ENCODE results near the gene TMEM72.
A peak's percentile ranks its signal among the peaks of the same experiment; 100 is the strongest.

Gene TMEM72

DNA sequence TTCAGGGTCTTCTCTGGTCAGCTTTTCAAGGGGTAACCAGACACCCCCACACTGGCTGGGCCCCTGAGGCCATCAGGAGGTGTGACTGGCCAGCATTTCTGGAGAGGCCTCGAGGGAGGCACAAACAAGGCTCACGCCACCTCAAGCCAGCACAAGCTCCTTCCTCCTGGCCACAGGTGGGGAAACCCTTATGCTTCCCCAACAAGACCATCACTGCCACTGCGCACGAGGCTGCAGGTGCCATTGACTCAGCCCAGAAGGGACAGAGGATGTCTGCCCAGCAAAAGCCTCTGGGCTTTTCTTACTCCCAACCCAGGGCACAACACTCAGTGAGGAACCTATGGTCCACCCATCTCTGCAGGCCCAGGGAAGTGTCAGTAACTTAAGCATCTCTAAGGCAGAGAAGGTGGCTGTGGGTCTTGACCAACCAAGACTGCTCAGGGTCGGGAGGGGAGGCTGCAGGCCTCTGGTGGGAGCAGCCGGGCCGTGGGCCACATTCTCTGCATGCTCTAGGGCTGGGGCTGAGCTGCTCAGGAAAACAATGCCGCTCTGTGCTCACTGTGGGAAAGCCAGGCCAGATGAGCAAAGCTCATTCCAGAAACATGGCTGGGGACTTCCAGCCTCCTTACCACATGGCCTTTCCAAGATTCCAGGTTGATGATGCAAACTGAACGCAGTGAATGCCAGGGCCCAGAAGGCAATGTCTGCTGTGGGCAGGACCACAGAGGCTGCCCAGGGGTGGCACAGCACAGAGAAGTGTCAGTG is 24.2 kb downstream of the TMEM72 start:
- no peak for DNase-seq

DNA sequence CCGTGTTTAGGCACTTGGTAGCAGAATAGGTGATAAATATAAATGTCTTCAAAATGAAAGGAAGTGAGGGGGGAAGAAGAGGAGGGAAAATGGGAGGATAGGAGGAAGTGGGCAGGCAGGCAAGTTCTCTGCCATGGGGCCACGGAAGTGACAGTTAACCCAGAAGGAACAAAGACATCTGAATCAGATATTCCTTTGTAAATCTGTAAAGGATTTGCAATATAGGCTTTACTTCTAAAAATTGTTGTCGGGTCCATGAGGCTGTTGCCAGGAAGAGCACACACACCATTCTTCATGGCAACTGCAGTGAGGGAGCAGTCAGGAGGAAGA is 24.8 kb downstream of the TMEM72 start:
- DNase-seq = no peak

DNA sequence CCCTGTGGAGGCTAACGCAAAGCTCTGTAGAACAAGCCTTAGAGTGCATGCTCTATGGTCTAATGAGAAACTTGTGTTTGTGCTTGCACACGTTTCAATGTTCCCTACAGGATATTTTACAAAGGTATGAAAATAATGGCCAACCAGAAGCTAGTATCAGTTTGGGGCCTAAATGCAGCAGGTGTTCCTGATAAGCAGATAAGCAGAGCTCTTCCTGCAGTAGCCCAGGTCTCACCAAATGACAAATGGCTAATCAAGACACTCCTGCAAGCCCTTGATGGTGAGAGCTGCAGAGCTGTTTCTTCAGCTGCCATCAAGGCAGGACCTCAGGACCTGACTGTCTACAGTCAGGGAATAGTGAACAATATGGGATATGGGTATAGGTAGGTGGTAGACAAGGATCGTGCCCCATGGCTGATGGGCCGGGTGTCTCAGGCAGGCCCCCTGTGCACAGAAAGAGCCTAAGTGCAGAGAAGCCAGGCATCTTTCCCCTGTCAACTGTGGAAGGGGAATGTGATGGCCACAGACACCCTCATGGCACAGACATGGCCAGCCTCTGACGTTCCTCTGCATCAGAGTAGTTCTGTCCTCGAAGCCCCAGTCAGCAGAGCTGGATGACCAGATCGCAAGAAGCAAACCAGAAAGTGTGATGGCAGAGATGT is 25.3 kb downstream of the TMEM72 start:
- no peak for DNase-seq

DNA sequence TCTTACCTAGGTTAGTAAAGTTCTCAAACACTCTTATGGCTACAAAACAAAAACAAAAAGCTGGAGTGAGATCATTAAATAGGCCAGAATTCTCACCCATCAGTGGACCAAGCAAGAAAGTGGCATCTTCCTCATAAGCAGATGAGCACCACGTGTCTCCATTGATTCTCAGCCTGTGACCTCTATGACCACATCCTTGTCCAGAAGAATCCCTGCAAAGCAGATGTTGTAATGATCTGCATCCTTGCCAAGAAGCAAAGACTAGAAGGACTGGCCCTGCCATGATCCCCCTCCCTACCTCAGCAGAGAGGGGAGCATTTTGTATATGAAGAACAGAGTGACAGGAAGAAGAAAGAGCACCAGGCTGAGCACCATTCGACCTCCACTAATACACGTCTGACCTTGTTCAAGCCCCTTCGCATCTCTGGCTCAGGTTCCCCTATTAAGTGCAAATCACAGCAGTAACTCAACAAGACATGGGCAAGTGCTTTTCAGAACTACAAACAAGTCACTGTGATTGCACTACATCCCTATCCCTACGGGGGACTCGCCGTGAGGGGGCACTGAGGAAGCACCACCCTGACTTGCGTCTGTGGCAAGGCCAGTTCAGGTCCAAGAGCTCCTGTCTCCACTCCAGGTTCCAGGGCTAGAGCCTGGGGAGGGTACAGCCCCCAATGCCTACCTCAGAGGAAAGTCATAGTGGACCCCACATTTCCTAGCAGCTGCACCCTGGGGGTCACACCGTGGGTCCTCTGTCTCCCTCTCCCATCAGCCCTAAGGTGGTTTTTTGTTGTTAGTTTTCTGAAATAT is 26.3 kb downstream of the TMEM72 start:
- DNase-seq = no peak

DNA sequence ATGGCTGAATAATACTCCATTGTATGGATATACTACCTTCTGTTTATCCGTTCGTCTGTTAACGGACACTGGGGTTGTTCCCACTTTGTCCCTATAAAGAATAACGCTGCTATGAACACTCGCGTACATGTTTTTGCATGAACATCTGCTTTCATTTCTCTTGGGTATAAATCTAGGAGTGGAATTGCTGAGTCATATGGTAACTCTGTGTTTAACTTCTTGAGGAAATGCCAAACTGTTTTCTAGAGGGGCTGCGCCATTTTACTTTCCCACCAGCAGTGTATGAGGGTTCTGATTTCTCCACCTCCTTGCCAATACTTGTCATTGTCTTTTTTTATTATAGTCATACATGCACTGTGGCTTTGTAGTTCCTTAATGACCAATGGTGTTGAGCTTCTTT is 27.8 kb downstream of the TMEM72 start:
- DNase-seq = no peak

DNA sequence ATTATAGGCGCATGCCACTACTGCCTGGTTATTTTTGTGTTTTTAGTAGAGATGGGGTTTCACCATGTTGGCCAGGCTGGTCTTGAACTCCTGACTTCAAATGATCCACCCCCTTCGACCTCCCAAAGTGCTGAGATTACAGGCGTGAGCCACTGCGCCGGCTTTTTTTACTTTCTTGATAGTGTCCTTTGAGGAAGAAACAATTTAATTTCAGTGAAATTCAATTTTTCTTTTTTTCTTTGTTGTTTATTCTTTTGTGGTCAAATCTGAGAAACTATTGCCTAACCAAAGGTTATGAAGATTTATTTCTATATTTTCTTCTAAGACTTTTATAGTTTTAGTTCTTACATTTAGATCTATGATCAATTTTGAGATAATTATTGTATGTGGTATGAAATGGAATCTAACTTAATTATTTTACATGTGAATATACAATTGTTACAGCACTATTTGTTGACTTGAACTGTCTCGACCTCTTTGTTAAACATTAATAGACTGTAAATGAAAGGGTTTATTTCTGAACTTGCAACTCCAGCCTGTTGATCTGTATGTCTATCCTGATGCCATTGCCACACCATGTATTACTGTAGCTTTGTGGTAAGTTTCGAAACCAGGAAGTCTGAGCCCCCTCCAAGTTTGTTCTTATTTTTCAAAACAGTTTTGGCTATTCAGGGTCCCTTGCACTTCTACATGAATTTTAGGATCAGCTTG is 28.7 kb downstream of the TMEM72 start:
- no peak for DNase-seq

DNA sequence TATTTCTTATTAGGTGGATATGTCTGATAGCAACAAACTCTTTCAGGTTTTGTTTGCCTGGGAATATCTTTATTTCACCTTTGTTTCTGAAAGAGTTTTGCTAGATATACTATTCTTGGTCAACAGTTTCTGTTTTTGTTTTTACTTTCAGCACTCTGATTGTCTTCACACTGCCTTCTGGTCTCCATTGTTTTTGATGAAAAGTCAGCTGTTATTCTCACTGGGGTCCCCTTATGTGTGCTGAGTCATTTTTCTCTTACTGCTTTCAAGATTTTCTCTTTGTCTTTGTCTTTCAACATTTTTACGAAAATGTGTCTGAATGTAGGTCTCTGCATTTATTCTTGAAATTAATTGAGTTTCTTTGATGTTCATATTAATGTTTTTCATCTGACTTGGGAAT is 33.2 kb downstream of the TMEM72 start:
- DNase-seq = no peak

DNA sequence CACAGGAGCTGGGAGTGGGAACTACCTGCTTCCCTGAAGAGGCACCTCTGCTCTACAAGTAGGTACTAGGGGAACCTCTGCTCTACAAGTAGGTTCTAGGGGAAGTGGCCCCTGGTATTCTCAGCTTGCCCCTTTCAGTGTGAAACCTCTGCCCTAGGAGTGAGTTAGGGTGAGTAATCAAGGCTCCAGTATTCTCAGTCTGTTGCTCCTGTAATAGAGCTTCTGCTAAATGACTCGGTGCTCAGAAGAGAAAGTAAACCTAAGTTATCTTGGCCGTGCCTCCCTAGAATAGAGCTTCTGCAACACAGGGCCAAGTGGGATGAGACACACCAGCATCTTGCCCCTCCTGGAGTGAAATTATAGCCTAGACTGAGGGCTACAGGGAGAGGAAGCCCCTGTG is 35.1 kb downstream of the TMEM72 start:
- no peak for DNase-seq

DNA sequence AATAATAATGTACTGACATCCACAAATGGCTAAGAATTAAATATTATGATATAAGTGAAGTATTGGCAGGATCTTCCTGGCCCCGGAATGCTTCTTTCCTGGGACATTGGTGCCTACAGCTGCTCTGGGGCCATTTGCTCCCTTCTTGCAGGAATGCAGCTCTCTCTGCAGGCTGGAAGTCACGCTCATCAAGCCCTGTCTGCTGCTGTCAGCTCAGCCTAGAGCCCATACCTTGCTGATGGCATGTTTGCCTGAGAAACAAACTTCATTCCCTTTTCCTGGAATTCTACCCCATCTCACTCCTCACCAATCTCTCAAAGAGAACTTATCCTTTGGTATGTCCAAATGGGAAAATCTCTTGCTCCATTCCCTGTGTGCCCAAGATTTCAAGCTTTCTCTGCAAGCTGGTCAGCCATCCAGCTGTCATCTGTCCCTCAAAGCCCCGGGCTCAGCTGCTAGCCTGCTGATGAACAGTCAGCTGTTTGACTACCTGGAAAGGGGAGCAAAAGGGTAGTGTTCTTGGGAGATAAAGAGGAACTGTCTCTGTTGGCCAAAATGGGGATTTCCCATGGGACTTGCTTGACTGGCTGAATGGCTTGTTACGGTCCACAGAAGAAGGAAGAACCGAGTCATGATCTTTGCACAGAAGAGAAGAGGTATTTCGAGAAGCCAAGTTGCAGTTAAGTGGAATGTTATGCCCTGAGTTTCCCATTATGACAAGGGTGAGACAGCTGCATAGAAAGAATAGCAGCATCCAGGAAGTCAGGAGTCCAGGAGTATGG is 36.4 kb downstream of the TMEM72 start:
- DNase-seq = peak; percentile 51

DNA sequence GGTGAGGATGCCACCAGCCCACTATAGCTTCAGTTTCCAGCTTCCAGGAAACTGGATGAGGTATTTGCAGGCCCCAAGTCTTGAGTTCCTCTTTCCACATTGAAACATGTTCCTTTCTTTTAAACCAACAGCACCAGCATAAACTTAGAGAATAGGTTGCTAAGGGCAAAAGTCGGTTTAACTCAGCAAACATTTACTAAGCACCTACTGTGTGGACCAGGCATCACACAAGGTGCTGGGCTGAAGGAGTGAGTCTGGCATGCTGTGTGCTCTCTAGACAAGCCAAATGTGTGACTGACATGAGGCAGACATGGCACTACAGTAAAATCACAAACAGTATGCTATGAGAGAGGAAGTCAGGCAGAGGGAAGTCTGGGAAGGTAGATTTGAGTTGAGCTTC is 37.5 kb downstream of the TMEM72 start:
- DNase-seq = no peak

DNA sequence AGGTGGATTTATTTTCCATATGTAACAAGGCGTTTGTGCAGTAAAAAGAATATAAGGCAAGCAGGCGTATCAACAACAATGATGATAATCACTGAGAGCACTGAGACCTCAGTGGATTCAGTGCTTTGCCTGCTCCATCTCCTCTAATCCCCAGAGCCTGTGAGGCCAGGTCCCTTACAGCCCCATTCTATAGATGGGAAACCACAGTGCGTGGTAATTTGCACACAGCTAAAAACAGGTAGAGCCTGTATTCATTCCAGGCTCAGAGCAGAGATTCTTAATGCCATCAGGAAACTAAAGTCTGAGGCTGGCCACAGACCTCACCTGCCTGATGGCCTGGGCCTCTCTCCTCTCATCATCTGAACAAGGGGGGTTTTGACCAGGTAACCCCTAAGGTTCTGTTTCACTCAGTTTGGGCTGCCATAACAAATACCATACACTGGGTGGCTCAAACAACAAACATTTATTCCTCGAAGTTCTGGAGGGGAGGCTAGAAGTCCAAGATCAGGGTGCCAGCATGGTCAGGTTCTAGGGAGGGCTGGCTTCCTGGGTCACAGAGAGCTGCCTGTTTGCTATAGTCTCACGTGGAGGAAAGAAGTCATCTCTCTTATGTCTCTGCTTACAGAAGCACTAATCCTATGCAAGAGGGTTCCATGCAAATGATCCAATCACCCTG is 38.1 kb downstream of the TMEM72 start:
- no peak for DNase-seq

DNA sequence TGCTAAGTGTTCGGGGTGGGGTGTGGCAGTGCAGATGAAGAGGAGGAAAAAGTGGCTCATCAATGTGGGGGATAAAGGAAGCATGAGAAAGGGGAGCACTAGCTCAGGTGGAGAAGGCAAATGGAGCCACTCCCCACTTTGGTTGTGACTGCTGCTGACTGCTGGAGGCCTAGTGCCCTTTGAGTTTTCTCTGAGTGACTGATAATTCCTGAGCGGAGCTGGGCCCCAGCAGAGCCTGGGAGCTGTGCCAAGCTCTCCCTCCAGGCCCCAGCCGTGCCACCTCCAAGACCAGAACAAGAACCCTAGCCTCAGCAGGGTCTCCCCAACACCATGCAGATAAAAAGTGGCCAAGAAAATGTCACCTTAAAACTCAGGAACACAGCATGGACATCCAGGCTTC is 38.8 kb downstream of the TMEM72 start:
- DNase-seq = no peak

DNA sequence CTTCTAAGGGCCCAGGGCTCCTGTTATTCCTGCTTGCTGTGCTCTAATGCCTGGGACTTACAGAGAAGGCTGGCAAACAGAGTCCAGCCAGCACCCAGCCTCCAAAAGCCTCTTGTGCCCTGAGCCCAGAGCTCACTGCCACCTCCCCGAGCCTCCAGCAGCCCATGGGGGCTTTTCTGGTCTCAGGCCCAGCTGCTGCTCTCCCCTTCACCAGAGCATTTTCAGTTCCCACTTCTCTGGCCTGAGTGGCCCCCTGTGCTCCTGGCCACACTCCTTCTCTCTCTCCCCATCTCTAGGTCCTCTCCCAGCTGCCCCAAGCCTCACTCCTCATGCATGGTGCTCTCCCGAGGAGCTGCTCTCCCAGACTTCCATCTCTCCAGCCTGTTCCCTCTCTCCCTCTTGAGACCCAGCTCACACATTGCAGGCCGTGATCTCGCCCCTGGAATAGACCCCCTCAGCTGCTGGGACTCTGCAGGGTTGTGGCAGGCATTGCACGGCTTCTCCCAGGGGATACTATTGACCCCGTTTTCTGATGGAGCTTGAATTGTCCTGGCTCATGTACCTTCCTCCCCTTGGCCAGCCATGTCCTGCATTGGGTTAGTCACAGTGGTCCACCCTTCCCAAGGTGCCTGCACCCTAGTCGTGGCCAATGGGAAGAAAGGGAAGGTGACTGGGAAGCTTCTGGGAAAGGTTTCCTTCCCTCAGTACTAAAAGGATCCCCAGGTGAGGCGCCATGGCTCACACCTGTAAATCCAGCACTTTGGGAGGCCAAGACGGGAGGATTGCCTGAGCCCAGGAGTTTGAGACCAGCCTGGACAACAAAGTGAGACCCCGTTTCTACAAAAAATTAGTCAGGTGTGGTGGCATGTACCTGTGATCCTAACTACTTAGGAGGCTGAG is 39.4 kb downstream of the TMEM72 start:
- no peak for DNase-seq

DNA sequence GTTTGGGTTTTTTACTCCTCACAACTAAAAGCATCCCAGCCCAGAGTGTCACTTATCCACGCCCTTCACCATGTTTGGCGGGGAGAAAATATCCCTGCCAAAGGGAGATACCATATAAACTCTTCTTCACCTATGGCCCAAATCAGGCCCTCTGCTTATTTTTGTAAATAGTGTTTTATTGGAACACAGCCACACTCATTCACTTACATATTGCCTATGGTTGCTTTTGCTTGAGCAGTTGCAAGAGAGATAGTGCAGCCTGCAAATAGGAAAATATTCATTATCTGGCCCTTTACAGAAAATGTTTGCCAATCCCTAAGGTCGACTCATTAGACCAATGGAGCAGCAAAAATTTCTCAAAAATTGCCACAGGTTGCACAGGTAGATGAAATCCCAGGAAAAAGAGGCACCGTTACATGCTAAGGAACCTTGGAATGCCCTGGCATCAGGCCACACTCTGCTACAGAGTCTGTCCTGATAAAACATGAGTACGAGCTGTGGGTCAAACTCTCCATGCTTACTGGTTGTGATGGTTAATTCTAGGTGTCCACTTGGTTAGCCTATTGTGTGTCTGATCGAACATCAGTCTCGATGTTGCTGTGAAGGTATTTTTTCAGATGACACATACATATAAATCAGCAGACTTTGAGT is 40.6 kb downstream of the TMEM72 start:
- DNase-seq = no peak

DNA sequence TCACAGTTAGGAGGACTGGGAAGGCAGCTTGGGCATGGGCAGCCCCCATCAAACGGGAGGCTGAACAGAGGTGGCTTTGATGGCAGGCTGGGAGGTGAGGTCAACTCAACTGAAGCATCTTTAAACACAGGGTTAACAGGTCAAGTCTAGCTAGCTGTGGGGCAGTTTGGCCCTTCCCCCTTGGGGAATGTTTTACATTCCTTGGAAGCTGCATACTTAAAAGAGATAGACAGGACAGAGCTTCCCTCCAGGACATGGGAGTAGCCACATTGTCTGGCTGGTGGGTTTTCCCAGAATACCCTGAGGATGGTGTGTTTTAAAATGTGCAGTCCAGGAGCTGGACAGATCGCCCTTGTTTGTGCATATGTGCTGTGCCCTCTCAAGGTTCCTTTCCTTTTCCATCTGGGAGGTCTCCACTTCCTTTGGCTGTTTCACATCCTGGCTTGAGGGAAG is 41.7 kb downstream of the TMEM72 start:
- DNase-seq = no peak

DNA sequence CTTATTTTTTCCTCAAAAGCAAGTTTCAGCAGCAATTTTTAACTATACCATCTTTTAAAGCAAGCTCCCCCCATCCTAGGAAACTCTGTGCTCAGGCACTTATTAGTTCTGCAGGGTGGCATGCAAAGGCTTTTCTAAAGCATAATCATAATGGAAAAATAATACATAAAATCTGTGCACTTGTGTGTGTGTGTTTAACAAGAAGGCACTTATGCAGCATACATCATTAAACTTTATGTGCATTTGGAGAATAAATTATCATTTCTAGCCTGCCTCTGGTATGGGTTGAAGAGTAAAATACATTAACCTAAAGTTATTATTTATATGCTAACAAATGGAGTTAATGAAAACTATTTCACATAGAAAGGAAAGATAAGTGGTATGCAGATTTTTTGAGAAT is 42.9 kb downstream of the TMEM72 start:
- DNase-seq = no peak

DNA sequence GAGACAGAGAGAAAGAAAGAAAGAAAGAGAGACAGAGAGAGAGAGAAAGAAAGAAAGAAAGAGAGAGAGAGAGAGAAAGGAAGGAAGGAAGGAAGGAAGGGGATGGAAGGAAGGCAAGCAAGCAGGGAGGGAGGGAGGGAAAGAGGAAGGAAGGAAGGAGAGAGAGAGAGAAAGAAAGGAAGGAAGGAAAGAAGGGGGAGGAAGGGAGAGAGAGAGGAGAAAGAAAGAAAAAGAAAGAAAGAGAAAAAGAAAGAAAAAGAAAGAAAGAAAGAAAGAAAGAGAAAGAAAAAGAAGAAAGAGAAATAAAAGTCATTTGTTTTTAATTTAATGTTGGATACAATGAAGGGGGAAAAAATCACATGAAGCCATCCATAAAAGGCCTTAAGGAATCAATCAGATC is 43.8 kb downstream of the TMEM72 start:
- DNase-seq = no peak

DNA sequence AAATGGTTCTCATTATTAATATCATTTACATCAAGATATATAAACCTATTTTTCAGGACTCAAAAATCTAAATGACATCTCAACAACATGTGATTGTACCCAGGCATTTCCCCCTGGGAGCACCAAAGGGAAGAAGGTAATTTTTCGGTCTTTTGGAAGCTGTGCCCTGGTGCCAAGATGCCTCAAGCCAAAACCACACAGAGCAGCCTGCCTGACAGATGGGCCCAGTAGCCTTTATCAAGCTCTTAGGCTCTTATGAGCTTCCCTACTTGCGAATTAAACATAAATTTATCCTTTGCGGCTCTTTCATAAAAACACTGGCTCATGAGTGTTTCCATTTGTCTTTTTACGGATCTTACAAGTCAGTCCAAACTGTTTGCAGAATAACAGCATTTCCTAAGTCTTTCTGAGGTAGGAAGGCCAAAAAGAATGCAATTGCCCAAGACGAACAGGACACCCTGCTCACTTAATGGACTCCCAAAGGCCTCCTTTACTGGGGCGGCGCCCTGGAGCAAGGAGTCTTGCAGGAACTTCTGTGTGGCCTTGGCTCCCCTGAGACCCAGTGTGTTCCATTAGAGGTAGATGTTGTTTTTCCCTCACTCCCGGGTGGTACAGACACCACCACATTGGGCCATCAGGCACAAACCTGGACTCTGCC is 44.4 kb downstream of the TMEM72 start:
- DNase-seq = no peak

DNA sequence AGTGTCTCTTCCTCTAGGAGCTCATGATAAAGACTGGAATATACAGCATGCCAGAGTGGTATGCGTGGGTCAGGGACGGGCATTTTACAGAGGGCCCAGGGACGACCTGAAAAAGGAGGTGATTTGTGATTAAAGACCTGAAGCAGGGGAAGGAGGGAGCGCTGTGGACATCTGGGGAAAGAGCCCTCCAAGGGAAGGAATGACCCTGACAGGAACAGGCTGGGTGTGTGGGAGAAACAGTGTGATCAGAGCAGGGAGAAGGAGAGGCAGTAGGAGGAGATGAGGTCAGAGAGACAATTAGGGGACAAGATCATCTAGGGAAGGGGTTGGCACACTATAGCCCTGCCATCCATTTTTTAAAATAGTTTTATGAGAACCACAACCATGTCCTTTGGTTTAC is 45.1 kb downstream of the TMEM72 start:
- no peak for DNase-seq
